GM12872 (cell line): ENCODE data around the gene CEMIP.

Experiments
- CTCF ChIP-seq: IDR thresholded peaks from 3 replicates; pipeline ENCODE4 v1.5.1; 2011; ENCODE audit warnings: low read depth, mild to moderate bottlenecking, low read length, moderate library complexity; ENCODE audit not compliant: insufficient read depth

CEMIP gene

GRCh38 chr15:80951941-80952340, 172.8 kb downstream of the CEMIP start:
- no peak for TF ChIP-seq CTCF

DNA sequence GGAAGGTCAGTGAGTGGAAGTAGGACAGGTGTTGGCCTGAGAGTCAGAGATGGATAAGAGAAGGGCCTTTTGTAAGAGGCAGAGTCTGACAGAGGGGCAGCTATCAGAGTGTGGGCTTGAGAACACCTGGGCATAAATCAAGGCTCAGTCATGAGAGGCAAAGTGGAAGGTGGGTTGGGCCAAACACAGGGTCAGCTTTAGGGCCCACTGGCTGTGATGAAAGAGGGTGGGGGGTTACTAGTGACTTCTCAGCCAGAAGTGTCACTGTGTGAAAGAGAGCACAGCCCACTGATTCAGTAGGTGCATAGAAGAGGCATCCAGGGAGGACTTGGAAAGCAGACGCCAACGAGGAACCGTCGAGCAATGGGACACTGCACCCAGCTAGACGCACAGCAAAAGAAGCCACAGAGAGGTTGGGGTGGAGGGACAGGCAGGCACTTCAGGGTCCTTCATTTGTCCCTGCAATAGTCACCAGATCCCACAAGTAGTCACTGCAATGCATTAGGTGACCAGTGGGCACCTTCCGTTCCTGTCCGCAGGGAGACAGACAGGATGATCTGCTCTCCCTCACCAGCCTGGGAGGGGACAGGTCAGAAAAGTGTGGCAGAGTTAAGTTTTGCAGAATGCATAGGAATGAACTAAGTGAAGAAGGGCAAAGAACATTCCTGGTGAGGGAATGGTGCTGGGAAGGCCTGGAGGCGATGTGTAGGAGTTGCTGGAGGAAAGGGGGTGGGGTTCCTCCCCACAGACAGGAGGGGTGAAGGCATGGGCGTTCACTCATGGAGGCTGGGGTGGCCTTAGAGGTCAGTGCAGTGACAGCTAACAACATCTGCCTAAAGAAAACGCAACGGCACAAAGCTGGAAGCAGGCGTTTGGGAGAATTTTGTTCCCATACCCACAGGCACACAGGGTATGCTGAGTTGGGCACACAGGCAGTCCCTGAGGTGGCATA, 174.1 kb downstream of the CEMIP start:
- no peak for TF ChIP-seq CTCF

DNA sequence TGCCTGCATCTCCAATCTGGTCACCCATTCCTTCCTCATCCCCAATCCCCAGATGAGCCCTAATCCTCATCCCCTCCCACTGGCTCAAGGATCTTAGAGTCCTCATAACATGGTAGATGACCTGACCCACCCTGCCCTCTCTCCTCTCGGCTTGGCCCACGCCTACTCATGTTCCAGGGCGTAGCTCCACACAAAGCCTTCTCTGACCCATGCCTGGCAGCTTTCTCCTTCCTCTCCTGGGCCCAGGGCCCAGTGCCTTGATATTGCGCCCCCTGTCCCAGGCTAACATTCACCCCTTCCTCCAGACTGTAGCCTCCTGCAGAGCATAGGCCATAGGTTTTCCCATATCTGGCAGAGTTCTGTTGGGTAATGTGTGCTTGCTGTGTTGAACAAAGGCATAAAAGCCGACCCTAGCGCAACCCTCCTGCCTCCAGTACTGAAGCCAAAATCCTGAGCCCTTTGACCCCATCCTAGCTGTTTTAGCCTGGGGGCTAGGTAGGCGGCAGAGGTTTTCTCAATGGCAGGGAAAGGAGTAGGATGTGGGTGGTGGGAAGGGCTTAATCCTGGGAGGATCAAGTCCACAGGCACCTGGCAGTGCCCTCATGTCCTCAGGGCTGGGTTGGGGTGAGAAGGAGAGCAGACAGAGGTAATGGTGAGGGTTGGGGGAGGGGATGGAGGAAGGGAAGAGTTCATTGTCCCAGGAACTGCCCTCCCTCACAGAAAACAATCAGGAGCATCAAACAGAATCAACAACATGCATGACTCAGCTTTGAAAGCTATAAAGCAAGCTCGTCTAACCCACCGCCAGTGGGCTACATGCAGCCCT, 175.0 kb downstream of the CEMIP start:
- TF ChIP-seq CTCF = no peak

DNA sequence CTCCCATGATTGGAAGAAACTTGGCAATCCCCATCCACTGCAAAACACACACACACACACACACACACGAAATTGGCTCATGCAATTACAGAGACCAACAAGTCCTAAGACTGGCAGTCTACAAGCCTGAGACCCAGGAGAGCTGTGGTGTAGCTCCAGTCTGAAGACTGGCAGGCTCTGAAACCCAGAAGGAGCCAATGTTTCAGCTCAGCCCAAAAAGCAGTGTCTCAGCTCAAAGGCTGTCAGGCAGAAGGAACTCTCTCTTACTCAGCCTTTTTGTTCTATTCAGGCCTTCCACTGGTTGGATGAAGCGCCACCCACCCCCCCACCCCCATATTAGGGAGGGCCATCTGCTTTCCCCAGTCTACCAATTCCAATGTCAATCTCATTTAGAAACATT, 178.4 kb downstream of the CEMIP start:
- no peak for TF ChIP-seq CTCF

DNA sequence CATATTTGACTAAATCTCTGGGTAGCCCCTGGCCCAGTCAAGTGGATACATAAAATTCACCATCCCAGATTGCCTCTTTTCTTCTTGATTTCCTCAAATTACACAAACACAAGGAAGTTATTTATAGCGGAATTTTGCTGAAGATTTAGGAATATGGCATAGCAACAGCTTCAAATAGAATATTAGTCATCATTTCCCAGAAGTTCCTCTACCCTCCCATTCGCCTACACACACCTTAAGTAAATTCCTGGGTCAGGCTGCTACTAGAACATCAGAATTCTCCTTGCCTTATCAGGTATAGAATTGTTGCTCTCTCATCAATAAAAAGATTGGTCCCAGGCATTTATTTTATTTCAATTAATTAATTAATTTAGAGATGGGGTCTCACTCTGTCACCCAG, 178.8 kb downstream of the CEMIP start:
- TF ChIP-seq CTCF = no peak

DNA sequence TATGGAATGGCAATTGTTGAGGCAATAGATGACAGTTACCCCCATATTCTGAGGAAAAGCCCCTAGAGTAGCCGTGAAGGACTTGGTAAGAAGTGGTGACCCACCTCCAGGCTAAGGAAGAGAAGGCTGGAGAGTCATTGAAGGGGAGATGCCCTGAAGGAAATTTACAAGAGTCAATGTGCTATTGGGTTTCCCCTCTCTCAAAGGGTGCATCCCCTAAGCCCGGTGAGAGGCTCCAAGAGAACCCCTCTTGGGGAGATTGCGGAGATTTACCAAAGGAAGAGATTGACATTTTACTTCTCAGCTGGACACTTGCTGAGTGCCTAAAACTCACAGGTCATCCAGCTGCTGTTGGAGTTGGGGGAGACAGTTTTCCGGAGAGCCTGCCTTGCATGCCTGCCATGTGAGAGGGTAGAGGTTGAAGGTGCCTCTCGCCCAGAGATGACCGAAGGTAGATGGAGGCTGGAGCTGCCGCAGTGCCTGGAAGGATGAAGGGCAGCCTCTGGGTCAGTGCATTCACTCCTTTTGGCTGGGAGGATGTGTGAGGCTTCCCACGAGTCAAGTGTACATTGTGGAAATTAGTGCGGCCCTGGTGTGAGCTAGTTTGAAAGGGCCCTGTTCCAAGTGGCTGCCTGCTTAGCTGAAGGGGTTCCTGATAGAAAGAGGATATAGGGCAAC, 179.8 kb downstream of the CEMIP start:
- TF ChIP-seq CTCF = no peak
